LHCN-M2 (cell line): ENCODE measurements around the gene TDO2. TPM values are rescaled to one million over a fixed set of nuclear protein-coding genes. Genes with fewer than 3 reads are reported as not detected.
"Not testable (repeated sequence)": the region's sequence is repeated elsewhere in the genome, so short reads cannot be mapped to it uniquely, and the experiment has no call there.

ENCODE experiments used
- DNase-seq: peaks from one replicate; pipeline ENCODE4 v3.0.0-alpha.2; 2012; ENCODE audit warnings: low read depth
- polyA plus RNA-seq: library from polyadenylated mRNA; unstranded; fragments of >200 nt; gene quantifications from one replicate; pipeline ENCODE4 v1.2.1, GENCODE V29; 2012; ENCODE audit warnings: missing spikeins
- total RNA-seq: library from RNA; depleted of rRNA; stranded (reverse); fragments of >200 nt; gene quantifications from 2 replicates; pipeline ENCODE4 v1.2.3, GENCODE V29; 2014; rRNA removed

TDO2 gene
- 0.80 and 1.4 TPM in 2 replicates for total RNA-seq
- polyA plus RNA-seq, result 0.41 TPM

DNA sequence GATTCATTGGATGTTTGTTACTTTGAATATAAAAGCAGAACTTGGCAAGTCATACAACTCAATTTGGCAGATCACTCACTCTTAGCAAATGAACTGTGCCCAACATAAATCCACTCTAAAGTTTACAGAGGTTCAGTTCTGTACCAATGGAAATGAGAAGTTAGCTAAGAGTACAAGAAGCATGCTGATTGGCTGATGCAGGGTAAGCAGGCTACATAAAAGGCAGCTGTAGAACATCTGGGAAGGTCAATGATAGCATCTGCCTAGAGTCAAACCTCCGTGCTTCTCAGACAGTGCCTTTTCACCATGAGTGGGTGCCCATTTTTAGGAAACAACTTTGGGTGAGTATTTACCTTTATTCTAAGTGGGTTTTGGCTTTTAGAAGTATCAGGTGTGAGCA is at the start of gene TDO2:
TDO2 (plus strand) TSS at position 244 of the 400 bp plus-strand sequence; CDS start at position 307, 63 bp downstream.
- DNase-seq, result no peak

DNA sequence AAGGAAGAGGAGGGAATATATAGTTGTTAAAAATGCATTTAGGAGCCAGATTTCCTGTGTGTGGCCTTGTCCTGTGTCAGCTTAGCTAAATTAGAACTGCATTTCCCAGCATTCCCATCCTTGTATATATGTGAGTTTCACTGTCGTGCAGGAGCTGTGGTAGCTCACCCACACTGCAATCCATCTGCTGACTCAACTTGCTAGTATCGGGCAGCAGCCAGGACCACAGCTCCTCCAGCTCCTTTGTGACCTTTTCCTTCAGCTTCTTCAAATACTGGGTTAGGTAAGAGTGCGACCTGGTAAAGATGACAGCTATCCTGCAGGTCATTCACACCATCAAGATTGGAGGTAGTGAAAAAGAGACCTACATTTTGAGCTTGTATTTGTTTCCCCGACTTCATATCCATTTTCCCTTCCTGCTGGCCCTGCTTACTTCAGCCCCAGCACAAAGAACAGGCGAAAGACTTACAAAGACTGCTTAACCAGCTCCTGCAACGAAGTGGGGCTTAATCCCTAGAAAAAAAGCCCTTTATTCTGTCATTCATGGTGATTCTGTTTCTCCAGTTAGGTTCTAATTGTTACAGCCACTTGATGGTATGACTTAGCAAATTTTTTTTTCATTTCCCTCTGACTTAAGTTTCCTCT is 48.8 kb upstream of the TDO2 start:
- DNase-seq, result peak; percentile 65

DNA sequence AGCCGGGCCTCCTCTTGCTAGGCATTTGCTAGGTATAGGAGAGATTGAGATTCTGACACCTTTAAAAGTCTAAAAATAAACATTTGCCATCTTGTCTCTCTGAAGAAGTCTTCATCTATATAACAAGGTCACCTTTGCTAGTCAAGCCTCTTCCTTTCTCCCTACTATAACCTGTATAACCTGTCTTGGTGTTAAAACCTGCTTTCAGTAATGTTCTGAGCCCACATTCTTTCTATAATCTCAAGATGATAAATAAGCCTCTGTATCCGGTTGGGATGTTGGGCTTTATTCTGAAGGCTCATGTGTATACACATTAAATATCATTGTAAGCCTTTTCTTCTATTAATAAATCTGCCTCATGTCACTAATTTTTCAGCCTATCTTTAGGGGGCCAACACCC is 47.6 kb upstream of the TDO2 start:
- no peak for DNase-seq

DNA sequence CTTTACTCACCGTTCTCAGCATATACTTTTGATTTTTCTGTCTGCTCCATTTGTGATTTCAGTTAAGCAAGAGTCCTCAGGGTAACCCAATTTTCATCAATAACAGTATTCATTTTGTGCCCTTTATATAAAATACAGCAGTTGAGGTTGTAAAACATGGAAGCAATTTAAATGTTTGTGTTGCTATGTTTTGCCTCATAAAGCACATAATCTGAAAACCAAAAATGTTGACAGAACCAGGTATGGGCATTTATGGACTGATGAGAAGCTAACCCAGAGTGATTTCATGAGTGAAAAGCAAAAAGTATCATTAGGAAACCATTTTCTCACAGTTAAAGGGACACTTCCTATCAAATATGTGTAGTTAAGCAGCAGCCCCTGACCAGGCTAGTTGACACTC is 37.3 kb upstream of the TDO2 start, which contains the start of gene ASIC5:
ASIC5 (minus strand) TSS at position 101 of the 400 bp plus-strand sequence; CDS start at position 50, 51 bp downstream.
- DNase-seq, result no peak

DNA sequence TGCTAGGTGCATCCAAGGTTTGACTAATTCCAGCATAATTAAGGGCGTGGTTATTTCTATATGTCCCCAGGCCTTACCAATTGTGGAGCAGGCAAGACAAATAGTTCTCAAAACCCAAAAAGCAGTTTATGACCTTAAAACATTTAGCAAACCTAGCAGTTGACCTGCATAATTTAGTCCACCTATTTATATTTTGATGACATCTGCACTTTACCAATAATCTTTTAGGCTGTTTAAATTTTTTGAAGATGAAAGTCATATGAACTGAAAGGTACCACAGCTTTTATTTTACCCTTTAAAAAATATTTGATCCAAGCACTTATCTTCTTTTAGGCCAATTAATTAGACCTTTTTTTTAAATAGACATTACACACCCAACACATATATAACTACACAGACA is 27.6 kb upstream of the TDO2 start:
- DNase-seq, result no peak

DNA sequence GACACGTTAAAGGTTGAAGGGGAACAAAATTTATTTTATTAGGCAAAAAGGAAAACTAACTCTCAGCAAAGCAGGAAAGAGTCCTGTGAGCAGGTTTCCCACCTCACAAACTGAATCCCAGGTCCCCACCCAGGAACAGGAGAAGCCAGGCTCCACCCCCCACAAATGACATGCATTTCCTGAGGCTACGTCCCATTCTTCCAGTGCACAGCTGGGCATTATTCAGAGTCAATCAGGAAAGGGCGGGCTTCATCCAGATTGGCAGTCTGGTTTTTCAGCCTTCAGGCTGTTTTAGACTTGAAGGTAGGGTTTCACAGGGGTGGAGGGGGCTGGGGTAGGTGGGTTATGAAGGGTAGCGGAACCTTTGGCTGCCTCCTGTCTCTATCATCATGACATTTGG is 25.5 kb upstream of the TDO2 start:
- no peak for DNase-seq

DNA sequence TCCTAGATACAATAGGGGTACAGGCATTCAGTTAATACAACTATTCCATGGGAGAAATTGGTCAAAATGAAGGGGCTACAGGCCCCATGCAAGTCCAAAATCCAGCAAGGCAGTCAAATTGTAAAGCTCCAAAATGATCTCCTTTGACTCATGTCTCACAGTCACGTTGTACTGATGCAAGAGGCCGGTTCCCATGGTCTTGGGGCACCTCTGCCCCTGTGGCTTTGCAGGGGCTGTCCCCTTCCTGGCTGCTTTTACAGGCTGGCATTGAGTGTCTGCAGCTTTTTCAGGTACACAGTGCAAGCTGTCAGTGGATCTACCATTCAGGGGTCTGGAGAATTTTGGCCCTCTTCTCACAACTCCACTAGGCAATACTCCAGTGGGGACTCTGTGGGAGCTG is 24.9 kb upstream of the TDO2 start:
- no peak for DNase-seq

DNA sequence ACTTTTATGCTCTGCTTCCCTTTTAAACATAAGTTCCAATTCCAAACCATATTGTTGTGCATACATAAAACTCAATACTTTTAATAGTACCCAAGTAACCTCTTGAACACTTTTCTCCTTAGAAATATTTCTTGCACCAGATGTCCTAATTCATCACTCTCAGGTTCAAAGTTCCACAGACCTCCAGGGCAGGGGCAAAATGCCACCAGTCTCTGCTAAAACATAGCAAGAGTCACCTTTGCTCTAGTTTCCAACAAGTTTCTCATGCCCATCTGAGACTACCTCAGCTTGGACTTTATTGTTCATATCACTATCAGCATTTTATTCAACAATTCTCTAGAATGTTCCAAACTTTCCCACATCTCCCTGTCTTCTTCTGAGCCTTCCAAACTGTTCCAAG is 23.7 kb upstream of the TDO2 start:
- DNase-seq, result no peak

DNA sequence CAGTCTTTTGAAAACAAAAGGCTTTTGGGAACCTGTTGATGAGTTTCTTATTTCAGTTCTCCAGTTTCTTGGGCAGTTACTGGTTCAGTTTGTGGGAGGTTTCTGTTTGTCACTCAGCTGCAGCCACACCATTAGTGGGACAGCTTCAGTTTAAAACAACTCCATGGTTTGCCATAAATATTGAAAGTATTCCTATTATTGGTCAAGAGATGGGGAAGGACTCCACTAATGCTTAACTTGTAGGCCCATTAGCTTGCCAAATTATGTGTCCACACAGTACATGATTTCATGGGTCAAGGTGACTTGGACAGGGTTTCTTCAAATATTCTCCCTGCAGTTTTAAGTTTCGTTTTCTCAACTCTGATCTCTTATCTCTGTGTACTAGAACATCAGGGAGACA is 21.9 kb upstream of the TDO2 start:
- no peak for DNase-seq

DNA sequence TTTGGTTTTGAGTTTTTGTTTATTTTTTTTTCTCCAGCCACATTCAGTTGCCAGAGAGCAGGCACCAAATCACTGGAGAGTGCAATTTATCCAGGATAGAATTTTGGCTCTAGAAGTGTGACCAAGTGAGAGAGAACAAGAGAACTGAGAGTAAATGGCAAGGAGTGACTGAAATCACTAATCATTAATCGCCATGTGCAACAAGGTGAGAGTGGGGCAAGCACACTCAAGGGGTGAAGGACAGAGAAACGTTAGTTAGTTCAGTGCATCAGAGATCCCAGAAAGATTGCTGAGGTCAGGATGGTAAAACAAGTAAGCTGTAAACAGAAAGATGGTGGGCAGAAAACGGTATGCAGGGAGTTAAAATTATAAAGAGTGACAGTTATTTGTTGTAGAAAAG is 19.6 kb upstream of the TDO2 start:
- DNase-seq, result no peak

DNA sequence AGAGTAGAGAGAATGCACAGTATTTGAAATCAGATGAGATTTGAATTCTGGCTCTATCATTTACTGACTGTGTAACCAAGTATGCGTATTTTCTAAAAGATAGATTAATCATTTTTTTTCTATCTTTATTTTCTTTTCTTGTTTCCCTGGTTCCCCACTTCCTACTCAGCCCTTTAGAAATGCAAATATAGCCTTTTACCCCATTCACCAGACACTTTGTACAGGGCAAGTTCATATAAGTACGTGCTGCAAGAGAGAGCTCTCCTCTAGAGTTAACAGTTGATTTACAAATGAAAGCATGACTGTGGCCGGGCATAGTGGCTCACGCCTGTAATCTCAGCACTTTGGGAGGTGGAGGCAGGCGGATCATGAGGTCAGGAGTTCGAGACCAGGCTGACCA is 17.8 kb upstream of the TDO2 start:
- DNase-seq, result no peak

DNA sequence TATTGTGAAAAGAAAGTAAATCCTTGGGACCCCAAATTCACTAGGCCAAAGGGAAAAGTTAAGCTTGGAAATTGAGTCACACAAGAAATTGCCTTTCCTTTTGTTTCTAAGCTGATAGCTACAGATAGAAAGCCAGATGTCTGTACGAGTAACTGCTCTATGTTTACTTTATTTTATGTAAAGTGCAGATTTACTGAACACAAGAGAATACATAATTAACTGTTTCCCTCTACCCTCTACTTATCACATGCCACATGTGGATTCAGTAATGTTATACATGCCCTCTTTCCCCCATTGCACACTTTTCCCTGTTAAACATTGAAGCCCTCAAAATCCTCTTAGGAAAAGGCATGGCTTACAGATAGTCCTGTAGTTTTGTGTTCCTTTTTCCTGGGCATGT is 16.5 kb upstream of the TDO2 start:
- no peak for DNase-seq

DNA sequence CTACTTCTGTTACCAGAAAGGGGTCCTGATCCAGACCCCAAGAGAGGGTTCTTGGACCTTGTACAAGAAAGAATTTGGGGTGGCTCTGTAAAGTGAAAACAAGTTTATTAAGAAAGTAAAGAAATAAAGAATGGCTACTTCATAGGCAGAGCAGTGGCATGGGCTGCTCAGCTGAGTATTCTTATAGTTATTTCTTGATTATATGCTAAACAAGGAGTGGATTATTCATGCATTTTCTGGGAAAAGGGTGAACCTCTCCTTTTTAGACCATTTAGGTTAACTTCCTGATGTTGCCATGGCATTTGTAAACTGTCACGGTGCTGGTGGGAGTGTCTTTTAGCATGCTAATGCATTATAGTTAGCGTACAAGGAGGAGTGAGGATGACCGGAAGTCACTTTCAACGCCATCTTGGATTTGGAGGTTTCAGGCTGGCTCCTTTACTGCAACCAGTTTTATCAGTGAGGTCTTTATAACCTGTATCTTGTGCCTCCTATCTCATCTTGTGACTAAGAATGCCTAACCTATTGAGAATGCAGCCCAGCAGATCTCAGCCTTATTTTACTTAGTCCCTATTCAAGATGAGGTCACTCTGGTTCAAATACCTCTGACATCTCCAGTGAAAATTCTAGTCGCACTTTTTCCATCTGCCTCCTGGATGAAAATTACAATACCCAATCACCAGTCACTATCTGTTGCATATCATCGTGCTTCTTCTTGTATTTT is 15.5 kb upstream of the TDO2 start:
- no peak for DNase-seq

DNA sequence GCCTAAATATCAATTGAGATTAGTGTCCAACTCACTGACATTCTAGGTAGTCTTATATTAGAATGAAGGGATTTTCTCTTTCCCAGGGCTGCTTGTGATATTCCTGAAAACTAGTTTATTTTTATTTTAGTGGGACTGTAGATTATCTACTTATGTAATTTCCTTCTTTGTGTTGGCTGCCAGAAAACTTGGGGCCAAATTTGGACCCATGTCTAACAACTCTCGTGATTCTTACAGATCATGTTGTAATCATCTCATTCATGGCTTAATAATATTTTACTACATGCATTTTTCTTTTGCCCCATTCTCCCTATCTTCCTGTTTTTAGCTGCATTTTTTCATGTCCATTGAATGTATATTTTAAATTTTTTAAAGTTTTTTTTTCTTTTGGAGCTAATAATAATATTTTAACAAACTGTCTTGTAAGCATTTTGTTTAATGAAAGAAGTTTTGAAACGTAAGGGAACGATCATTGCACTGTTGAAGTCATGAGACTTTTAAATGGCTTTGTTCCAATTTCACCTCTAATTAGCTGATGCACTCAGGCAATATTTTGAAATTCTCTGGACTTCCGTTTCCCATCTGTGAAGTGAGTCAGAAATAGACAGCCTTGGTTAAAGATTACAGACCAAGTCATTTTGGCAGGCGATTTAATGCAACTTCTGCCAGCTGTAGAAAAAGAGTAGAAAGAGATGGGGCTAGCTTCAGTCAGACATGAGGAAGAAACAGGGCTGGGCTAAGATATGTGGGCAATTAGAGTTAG is 14.3 kb upstream of the TDO2 start:
- peak; percentile 74 for DNase-seq

DNA sequence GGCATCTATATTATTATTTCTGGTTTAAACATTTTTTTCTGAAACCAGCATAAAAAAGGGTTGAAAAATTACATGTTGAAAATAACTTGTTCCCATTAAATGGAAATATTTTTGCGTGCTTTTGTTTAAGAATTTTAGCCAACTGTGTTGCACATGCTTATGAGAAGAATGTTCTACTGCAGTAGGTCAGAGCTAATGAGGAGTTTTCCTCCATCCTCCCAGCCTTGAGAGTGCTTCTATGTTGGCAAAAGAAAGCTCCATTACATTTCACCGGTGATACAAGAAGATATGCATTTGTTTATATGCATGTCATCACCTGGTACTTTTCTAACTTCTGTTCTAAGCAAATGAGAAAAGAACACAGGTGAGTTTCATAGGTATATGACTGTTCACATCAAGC is 13.6 kb upstream of the TDO2 start:
- DNase-seq, result no peak

DNA sequence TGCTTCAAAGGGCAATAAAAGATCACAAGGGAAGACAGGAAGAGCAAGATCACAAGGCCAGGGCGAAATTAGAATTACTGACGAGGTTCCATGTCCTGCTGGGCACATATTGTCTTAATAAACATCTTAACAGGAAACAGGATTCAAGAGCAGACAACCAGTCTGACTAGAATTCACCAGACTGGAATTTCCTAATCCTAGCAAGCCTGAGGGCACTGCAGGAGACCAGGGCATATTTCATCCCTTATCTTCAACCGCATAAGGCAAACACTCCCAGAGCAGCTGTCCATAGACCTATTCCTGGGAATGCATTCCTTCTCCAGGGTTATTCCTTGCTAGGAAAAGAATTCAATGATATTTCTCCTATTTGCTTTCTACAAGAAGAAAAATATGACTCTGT is 12.4 kb upstream of the TDO2 start:
- DNase-seq, result no peak

DNA sequence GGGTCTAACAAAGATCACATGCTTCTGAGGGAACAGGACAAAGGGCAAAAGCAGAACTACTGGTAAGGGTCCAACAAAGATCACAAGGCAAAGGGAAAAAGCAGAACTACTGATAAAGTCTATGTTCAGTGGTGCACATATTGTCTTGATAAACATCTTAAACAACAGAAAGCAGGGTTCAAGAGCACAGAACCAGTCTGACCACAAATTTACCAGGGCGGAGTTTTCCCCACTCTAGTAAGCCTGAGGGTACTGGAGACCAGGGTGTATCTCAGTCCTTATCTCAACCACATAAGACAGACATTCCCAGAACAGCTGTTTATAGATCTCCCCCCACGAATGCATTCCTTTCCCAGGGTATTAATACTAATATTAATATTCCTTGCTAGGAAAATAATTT is 5.1 kb upstream of the TDO2 start:
- DNase-seq, result not testable (repeated sequence)

DNA sequence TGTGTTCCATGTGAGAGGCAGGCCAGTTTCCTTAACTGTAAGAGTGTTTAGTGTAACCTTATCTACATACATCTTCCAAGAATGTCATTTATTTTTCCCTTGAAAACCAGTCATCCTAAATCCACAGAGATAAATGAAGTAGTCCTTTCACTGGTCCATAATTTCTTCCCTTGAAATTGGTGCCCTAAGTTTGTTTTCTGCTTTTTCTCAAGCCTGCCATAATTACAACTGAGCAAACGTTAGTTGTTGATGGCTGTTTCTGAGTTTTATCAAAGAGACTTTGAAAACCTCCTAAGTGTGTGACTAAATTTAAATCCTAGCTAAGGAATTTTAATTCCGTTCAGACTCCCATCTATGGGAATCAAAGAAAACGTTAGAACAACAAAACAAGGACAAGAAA is 3.6 kb upstream of the TDO2 start:
- DNase-seq, result no peak

DNA sequence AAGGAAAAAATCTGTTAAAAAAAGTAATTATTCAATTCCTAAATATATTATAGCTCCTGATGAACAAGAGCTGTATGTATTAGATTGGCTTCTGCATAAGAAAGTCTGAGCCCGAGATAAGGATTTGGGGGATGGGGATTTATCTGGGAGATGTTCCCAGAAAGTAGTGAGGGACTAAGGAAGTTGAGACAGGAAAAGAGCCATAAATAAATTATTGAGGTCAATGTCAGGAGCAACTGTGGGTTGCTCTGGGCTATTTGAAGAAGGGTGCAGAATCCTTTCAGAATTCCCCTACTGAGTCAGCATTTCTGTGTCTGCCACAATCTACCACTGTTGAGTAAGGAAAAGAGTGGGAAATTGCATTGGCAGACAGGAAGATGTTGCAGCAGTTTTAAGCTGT is 3.1 kb upstream of the TDO2 start:
- peak; percentile 48 for DNase-seq

DNA sequence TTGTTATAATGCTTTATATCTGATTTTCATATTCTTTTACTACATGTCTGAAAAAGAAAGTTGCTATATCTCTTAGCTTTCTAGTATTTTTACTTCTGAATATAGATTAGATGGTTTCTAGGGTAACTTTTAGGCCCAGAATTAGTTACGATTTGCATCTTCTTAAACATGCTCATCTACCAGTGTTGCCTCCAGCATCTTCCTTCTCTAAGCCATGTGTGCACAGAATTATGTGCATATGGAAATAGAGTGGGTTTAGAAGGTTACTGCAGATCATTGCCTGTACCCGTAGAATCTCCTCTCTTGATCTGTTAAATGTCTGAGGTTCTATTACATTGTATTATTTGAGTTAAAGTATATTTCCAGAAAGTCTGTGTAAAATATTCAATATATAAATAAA is 2.5 kb upstream of the TDO2 start:
- no peak for DNase-seq

DNA sequence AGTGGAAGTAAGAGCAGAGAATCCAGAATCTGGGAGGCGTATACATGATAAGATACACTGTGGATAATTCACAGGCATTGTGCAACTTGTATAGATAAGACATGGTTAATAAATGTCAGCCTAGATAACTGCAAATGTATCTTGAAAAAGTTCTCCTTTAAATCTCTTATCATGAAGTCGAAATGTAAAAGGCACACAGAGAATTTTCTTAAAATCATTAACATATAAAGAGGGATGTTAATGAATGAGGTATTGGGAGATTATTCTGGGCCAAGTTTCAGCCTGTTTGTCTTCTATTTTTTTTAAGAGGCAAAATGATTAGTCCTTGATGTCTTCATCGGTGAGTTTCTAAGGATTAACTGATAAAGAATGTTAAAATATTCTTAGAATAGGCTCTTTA is 835 bp downstream of the TDO2 start:
- DNase-seq, result no peak

DNA sequence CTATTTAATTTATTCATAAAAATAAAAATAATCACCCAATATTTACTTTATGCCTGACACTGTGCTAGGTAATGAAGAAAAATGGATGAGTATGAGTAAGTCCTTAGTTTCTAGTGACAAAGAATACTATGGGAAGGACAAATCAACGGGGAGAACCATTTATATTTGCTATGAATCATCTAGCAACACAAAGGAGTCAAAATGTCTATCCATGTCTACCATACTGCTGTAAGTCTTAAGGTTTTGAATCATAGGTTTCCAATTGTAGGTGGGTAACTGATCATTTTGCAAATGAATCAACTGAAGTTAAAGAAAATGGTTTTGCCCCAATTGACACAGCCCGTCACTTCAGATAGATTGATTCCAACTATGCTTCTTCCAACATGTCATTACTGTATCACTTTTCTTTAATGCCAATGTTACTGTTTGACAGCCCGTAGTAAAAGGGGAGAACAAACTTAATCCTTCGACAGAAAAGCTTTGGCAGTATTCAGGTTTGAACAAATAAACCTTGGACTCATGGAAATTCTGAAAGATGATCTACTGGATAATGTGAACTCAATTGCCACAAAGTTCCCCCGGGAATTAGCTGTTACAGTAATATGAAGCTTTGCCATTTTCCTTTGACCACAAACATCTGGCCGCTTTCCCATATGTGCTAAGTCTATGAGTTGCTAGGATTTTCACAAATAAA is 3.2 kb downstream of the TDO2 start:
- DNase-seq, result peak; percentile 99
